Measurements from ENCODE around the gene C2CD4B.

DNA sequence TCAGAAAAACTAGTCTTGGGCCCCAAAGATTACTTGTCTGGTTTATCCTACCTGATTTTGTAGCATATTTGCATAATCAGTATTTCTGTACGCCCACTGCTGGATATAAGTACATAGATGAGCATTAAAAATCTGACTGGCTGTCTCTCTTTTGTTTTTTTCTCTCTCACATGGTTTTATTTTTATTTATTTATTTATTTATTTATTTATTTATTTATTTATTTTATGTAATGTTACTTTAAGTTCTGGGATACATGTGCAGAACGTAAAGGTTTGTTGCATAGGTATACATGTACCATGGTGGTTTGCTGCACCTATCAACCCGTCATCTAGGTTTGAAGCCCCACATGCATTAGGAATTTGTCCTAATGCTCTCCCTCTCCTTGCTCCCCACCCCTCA, 31.9 kb downstream of the C2CD4B start:
- TF ChIP-seq POLR2A (IDR thresholded peaks at IDR 0.05; ENCODE audit: low read length) (no peak), MAX (IDR thresholded peaks at IDR 0.05) (no peak), GATA3 (IDR thresholded peaks at IDR 0.05; ENCODE audit: borderline replicate concordance) (no peak)

Measured in A549 (cell line).